HL-60 (cell line): ENCODE results near the gene PRKCG.

Experiments
- SPI1 ChIP-seq: IDR thresholded peaks from 2 replicates; pipeline ENCODE4 v1.6.1; 2012; ENCODE audit warnings: low read depth, mild to moderate bottlenecking, borderline replicate concordance
- TF ChIP-seq, protein P1 (sequence below): IDR thresholded peaks from one replicate; pipeline ENCODE4 v1.5.1; 2011; ENCODE audit warnings: low read length, control low read depth, inconsistent platforms; ENCODE audit not compliant: insufficient read depth
- TF ChIP-seq, protein P2 (sequence below): IDR thresholded peaks from 2 replicates; pipeline ENCODE4 v1.6.1; 2012; ENCODE audit warnings: low read depth; ENCODE audit not compliant: insufficient replicate concordance

- TF ChIP-seq, protein P1, sequence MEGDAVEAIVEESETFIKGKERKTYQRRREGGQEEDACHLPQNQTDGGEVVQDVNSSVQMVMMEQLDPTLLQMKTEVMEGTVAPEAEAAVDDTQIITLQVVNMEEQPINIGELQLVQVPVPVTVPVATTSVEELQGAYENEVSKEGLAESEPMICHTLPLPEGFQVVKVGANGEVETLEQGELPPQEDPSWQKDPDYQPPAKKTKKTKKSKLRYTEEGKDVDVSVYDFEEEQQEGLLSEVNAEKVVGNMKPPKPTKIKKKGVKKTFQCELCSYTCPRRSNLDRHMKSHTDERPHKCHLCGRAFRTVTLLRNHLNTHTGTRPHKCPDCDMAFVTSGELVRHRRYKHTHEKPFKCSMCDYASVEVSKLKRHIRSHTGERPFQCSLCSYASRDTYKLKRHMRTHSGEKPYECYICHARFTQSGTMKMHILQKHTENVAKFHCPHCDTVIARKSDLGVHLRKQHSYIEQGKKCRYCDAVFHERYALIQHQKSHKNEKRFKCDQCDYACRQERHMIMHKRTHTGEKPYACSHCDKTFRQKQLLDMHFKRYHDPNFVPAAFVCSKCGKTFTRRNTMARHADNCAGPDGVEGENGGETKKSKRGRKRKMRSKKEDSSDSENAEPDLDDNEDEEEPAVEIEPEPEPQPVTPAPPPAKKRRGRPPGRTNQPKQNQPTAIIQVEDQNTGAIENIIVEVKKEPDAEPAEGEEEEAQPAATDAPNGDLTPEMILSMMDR: no peak
- no peak for TF ChIP-seq SPI1
- TF ChIP-seq, protein P2, sequence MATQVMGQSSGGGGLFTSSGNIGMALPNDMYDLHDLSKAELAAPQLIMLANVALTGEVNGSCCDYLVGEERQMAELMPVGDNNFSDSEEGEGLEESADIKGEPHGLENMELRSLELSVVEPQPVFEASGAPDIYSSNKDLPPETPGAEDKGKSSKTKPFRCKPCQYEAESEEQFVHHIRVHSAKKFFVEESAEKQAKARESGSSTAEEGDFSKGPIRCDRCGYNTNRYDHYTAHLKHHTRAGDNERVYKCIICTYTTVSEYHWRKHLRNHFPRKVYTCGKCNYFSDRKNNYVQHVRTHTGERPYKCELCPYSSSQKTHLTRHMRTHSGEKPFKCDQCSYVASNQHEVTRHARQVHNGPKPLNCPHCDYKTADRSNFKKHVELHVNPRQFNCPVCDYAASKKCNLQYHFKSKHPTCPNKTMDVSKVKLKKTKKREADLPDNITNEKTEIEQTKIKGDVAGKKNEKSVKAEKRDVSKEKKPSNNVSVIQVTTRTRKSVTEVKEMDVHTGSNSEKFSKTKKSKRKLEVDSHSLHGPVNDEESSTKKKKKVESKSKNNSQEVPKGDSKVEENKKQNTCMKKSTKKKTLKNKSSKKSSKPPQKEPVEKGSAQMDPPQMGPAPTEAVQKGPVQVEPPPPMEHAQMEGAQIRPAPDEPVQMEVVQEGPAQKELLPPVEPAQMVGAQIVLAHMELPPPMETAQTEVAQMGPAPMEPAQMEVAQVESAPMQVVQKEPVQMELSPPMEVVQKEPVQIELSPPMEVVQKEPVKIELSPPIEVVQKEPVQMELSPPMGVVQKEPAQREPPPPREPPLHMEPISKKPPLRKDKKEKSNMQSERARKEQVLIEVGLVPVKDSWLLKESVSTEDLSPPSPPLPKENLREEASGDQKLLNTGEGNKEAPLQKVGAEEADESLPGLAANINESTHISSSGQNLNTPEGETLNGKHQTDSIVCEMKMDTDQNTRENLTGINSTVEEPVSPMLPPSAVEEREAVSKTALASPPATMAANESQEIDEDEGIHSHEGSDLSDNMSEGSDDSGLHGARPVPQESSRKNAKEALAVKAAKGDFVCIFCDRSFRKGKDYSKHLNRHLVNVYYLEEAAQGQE: no peak
These were observed 7.4 kb upstream of the PRKCG start for GRCh38 chr19:53874606-53874990.
